ENCODE results near the gene AP4E1.

The AP4E1 gene

GRCh38 chr15:50880651-50881114 lies 27.8 kb upstream of the AP4E1 start:
- H3K4me3 ChIP-seq (ENCODE audit: control insufficient read depth, low read depth, low read length), result no peak overlapping the region
- no peak for TF ChIP-seq CTCF (IDR thresholded peaks at IDR 0.05; ENCODE audit: control insufficient read depth, insufficient read depth, low read depth, low read length, missing control alignments)
- peak; percentile 80 for DNase-seq (ENCODE audit: low read depth)

GRCh38 chr15:50881121-50882048 lies 27.1 kb upstream of the AP4E1 start:
- H3K4me3 ChIP-seq (ENCODE audit: control insufficient read depth, low read depth, low read length), result no peak overlapping the region

GRCh38 chr15:50883903-50884302 lies 24.6 kb upstream of the AP4E1 start:
- H3K4me3 ChIP-seq (ENCODE audit: control insufficient read depth, low read depth, low read length), result no peak overlapping the region
- TF ChIP-seq CTCF (IDR thresholded peaks at IDR 0.05; ENCODE audit: control insufficient read depth, insufficient read depth, low read depth, low read length, missing control alignments), result no peak
- DNase-seq (ENCODE audit: low read depth), result no peak

More at GRCh38 chr15:50881121-50882048, 27.1 kb upstream of the AP4E1 start:
- no peak for DNase-seq (ENCODE audit: low read depth)
- no peak for TF ChIP-seq CTCF (IDR thresholded peaks at IDR 0.05; ENCODE audit: control insufficient read depth, insufficient read depth, low read depth, low read length, missing control alignments)

- TF ChIP-seq CTCF (IDR thresholded peaks at IDR 0.05; ENCODE audit: control insufficient read depth, insufficient read depth, low read depth, low read length, missing control alignments), result no peak
- DNase-seq (ENCODE audit: low read depth), result peak; percentile 43
- no peak overlapping the region for H3K4me3 ChIP-seq (ENCODE audit: control insufficient read depth, low read depth, low read length)
Observed at GRCh38 chr15:50884540-50884939, 23.9 kb upstream of the AP4E1 start.

- TF ChIP-seq CTCF (IDR thresholded peaks at IDR 0.05; ENCODE audit: control insufficient read depth, insufficient read depth, low read depth, low read length, missing control alignments), result no peak
- H3K4me3 ChIP-seq (ENCODE audit: control insufficient read depth, low read depth, low read length), result no peak overlapping the region
- DNase-seq (ENCODE audit: low read depth), result no peak
Observed at GRCh38 chr15:50886139-50886467, 22.4 kb upstream of the AP4E1 start.

- no peak for DNase-seq (ENCODE audit: low read depth)
- no peak overlapping the region for H3K4me3 ChIP-seq (ENCODE audit: control insufficient read depth, low read depth, low read length)
- no peak for TF ChIP-seq CTCF (IDR thresholded peaks at IDR 0.05; ENCODE audit: control insufficient read depth, insufficient read depth, low read depth, low read length, missing control alignments)
Observed at GRCh38 chr15:50886611-50887345, 21.7 kb upstream of the AP4E1 start.

Data from AG09309 (cell line).